ENCODE results near the gene SASH1. TPM values are rescaled to one million over a fixed set of nuclear protein-coding genes. Genes with fewer than 3 reads are reported as not detected.
A peak's percentile ranks its signal among the peaks of the same experiment; 100 is the strongest.

The SASH1 gene
- total RNA-seq, 1 donor = 71.7 TPM

DNA sequence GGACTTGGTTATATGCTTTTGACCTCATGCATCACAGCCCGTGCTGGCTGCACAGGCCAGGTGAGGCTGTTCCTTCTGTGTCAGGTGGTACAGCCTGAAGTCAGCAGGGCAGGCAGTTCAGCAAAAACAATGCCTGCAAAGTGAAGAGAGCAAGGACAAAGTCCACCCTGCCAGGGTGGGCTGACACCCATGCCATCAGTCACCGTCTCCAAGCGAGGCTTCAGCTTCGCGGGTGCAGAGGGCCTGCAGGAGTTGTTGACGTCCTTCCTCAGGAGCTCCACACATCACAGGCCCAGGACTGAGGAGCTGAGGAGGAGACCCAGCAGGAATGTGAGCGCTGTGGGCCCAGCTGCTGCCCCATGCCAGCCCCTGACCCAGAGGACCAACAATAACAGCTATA, 111.3 kb downstream of the SASH1 start:
- H3K27ac ChIP-seq (ENCODE audit: low read depth, low read length) = no peak overlapping the region
- no peaks in the 10 kb centered on the region for H3K9me3 ChIP-seq (ENCODE audit: low read depth, low read length)
- DNase-seq (ENCODE audit: insufficient read length, low spot score, missing footprints) = no peak
- H3K79me2 ChIP-seq (ENCODE audit: insufficient read depth, low read length) = no peaks in the 10 kb centered on the region
- no peaks in the 10 kb centered on the region for H3K27me3 ChIP-seq (ENCODE audit: insufficient read depth, low read length)
- TF ChIP-seq, protein P1, sequence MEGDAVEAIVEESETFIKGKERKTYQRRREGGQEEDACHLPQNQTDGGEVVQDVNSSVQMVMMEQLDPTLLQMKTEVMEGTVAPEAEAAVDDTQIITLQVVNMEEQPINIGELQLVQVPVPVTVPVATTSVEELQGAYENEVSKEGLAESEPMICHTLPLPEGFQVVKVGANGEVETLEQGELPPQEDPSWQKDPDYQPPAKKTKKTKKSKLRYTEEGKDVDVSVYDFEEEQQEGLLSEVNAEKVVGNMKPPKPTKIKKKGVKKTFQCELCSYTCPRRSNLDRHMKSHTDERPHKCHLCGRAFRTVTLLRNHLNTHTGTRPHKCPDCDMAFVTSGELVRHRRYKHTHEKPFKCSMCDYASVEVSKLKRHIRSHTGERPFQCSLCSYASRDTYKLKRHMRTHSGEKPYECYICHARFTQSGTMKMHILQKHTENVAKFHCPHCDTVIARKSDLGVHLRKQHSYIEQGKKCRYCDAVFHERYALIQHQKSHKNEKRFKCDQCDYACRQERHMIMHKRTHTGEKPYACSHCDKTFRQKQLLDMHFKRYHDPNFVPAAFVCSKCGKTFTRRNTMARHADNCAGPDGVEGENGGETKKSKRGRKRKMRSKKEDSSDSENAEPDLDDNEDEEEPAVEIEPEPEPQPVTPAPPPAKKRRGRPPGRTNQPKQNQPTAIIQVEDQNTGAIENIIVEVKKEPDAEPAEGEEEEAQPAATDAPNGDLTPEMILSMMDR (IDR thresholded peaks at IDR 0.05; ENCODE audit: extremely low read depth, low read depth, low read length) = no peak
- H3K4me3 ChIP-seq (ENCODE audit: insufficient read depth, low read length) = no peak overlapping the region
- H2AFZ ChIP-seq (ENCODE audit: low read length) = no peak overlapping the region
- peaks cover 4% of the 10 kb centered on the region for H3K36me3 ChIP-seq (ENCODE audit: insufficient read depth, low read length)
- H3K4me2 ChIP-seq (ENCODE audit: insufficient read depth, low read length) = no peak overlapping the region
- H4K20me1 ChIP-seq (ENCODE audit: insufficient read depth, low read length) = no peaks in the 10 kb centered on the region
- no peaks in the 10 kb centered on the region for H3K4me1 ChIP-seq (ENCODE audit: insufficient read depth, low read length)

DNA sequence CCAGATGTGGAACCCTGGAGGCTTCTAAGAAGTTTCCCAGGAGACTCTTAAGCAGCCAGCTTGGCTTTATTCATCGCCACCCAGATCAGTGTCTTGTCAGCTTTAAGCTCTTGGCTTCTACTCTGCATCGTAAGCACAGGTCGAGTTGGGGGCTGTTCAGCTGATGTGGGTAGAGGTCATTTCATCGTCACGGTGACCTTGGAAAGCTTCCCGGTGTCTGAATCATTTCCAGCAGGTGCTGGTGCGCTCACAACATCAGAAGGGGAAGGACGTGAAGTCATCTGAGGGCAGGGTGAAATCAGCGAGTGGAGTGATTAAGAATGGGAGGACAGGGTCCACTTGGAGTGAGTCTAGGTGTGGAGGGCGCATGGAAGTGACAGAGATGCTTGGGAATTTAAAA, 112.6 kb downstream of the SASH1 start:
- TF ChIP-seq, protein P1 (IDR thresholded peaks at IDR 0.05; ENCODE audit: extremely low read depth, low read depth, low read length) = no peak
- no peak overlapping the region for H2AFZ ChIP-seq (ENCODE audit: low read length)
- peak overlapping the region; percentile 5 for H3K27ac ChIP-seq (ENCODE audit: low read depth, low read length)
- H3K9me3 ChIP-seq (ENCODE audit: low read depth, low read length) = no peaks in the 10 kb centered on the region
- no peak overlapping the region for H3K4me2 ChIP-seq (ENCODE audit: insufficient read depth, low read length)
- no peak overlapping the region for H3K4me3 ChIP-seq (ENCODE audit: insufficient read depth, low read length)
- H3K4me1 ChIP-seq (ENCODE audit: insufficient read depth, low read length) = no peaks in the 10 kb centered on the region
- no peaks in the 10 kb centered on the region for H3K36me3 ChIP-seq (ENCODE audit: insufficient read depth, low read length)
- no peaks in the 10 kb centered on the region for H3K27me3 ChIP-seq (ENCODE audit: insufficient read depth, low read length)
- peak; percentile 62 for DNase-seq (ENCODE audit: insufficient read length, low spot score, missing footprints)
- no peaks in the 10 kb centered on the region for H4K20me1 ChIP-seq (ENCODE audit: insufficient read depth, low read length)
- H3K79me2 ChIP-seq (ENCODE audit: insufficient read depth, low read length) = no peaks in the 10 kb centered on the region

DNA sequence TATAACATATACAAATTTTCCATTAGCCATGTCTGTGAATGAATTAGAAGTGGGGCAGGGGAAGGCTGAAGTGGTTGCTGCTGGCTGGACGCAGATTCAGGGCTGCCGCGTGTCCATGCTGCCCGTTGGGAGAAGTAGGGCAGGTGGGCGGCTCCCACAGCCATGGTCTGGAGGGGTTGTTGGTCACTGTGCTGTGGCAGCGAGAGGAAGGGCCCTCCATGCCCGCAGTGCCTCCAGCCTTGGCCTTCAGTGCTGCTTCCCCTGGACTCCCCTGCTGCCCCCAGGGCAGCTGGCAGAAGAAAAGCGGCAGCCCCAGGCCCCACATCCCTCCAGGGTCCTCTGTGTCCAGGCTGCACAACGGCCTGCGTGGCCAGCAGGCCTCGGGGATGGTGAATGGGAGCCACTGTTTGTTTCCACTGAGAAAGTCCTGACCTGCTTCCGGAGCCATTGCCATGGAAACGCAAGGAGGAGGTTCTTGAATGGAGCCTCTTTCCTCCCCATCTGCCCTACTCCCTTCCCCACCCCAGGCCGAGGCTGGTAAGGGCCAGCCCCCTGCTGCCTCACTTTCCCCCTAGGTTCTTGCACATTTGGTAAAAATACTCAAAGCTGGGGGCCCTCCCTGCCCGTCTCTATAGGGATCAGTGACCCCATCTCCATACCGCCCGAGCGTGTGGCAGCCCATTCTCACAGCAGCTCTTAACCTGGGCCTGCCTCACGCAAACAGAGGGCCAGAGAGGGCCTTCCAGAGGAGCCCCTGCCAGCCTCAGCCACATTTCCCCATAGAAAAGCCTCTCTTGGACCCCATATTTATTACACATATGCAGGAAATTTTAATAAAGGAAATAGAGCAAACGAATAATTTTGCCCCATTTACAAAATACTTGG, 113.3 kb downstream of the SASH1 start:
- no peaks in the 10 kb centered on the region for H3K79me2 ChIP-seq (ENCODE audit: insufficient read depth, low read length)

More for the DNA sequence above, 113.3 kb downstream of the SASH1 start:
- H3K4me1 ChIP-seq (ENCODE audit: insufficient read depth, low read length) = no peaks in the 10 kb centered on the region
- no peaks in the 10 kb centered on the region for H4K20me1 ChIP-seq (ENCODE audit: insufficient read depth, low read length)
- no peak overlapping the region for H2AFZ ChIP-seq (ENCODE audit: low read length)
- no peaks in the 10 kb centered on the region for H3K9me3 ChIP-seq (ENCODE audit: low read depth, low read length)
- no peak for DNase-seq (ENCODE audit: insufficient read length, low spot score, missing footprints)
- H3K4me2 ChIP-seq (ENCODE audit: insufficient read depth, low read length) = no peak overlapping the region
- H3K27ac ChIP-seq (ENCODE audit: low read depth, low read length) = no peak overlapping the region
- H3K4me3 ChIP-seq (ENCODE audit: insufficient read depth, low read length) = no peak overlapping the region
- no peaks in the 10 kb centered on the region for H3K36me3 ChIP-seq (ENCODE audit: insufficient read depth, low read length)
- TF ChIP-seq, protein P1 (IDR thresholded peaks at IDR 0.05; ENCODE audit: extremely low read depth, low read depth, low read length) = no peak
- H3K27me3 ChIP-seq (ENCODE audit: insufficient read depth, low read length) = no peaks in the 10 kb centered on the region

Measured in osteoblast (primary cell).